ENCODE data around the gene ADAMTS14.

ADAMTS14 gene

GRCh38 chr10:70655316-70655715 lies 17.0 kb upstream of the ADAMTS14 start:
- no peak overlapping the region for H3K4me3 ChIP-seq (ENCODE audit: low read depth, low read length)
- TF ChIP-seq CTCF (IDR thresholded peaks at IDR 0.05; ENCODE audit: borderline replicate concordance, insufficient read depth, low read depth, low read length): no peak

DNA sequence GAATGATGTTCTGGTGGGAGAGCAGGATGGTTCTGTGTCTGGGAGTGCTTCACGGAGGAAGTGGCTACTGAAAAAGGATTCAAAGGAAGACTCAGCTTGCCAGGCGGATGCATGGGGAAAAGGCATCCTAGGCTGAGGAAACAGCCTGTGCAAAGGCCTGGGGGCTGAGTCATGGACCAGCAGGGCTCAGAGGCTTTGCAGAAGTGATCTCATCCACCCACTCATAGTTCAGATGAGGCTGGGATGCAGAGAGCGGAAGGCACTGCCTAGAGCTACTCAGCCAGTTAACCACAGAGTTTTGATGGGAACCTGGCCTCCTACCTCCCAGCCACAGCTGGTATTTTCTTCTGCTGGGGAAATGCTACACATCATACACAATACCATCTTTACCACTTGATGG lies 15.8 kb upstream of the ADAMTS14 start:
- no peak for TF ChIP-seq CTCF (IDR thresholded peaks at IDR 0.05; ENCODE audit: borderline replicate concordance, insufficient read depth, low read depth, low read length)
- no peak overlapping the region for H3K4me3 ChIP-seq (ENCODE audit: low read depth, low read length)

DNA sequence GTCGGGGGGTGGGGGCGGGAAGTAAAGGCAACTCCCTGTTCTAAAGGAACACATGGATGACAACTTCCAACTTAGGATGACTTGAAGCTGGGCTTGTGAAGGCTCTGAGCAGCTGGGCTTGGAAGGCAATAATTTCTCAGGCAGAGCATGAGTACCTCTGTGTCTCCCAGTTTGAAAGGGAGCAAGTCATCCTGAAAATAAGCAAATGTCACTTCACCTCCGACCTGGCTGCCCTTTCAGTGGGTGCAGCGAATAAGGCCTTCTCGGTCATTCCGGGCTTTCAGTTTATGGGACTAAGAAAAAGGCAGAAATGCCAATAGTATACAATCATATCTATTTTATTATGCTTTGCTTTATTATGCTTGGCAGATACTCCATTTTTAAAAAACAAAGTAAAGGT lies 15.3 kb upstream of the ADAMTS14 start:
- H3K4me3 ChIP-seq (ENCODE audit: low read depth, low read length): no peak overlapping the region
- no peak for TF ChIP-seq CTCF (IDR thresholded peaks at IDR 0.05; ENCODE audit: borderline replicate concordance, insufficient read depth, low read depth, low read length)

- no peak overlapping the region for H3K4me3 ChIP-seq (ENCODE audit: low read depth, low read length)
- no peak for TF ChIP-seq CTCF (IDR thresholded peaks at IDR 0.05; ENCODE audit: borderline replicate concordance, insufficient read depth, low read depth, low read length)
Measured at GRCh38 chr10:70658582-70659136, 13.6 kb upstream of the ADAMTS14 start.

GRCh38 chr10:70659306-70659705 lies 13.0 kb upstream of the ADAMTS14 start:
- TF ChIP-seq CTCF (IDR thresholded peaks at IDR 0.05; ENCODE audit: borderline replicate concordance, insufficient read depth, low read depth, low read length): no peak
- H3K4me3 ChIP-seq (ENCODE audit: low read depth, low read length): no peak overlapping the region

DNA sequence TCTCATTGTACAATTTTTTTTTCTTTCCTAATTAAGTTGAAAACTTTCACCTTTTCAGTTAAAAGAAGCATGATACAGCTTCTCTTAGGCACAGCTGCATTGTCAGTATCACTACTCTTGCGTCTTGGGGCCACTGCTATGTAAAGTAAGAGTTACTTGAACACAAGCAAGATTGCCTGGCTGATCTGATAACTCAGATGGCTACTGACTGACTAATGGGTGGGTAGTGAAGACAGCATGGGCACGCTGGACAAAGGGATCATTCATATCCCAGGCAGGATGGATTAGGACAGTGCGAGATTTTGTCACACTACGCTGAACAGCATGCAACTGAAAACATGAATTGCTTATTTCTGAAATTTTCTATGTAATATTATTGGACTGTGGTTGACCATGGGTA lies 11.6 kb upstream of the ADAMTS14 start:
- no peak for TF ChIP-seq CTCF (IDR thresholded peaks at IDR 0.05; ENCODE audit: borderline replicate concordance, insufficient read depth, low read depth, low read length)
- no peak overlapping the region for H3K4me3 ChIP-seq (ENCODE audit: low read depth, low read length)

GRCh38 chr10:70661623-70662361 lies 10.5 kb upstream of the ADAMTS14 start:
- no peak overlapping the region for H3K4me3 ChIP-seq (ENCODE audit: low read depth, low read length)
- no peak for TF ChIP-seq CTCF (IDR thresholded peaks at IDR 0.05; ENCODE audit: borderline replicate concordance, insufficient read depth, low read depth, low read length)

Measured in GM12875 (cell line).